ENCODE results near the gene UBAP2L.
"Not testable (repeated sequence)": the region's sequence is repeated elsewhere in the genome, so short reads cannot be mapped to it uniquely, and the experiment has no call there.

UBAP2L gene

GRCh38 chr1:154304664-154305337, 84.0 kb downstream of the UBAP2L start:
- peak overlapping the region; percentile 80 for H3K27ac Mint-ChIP-seq
- no peaks in the 10 kb centered on the region for H3K9me3 Mint-ChIP-seq
- H3K36me3 Mint-ChIP-seq (ENCODE audit: low read depth): no peaks in the 10 kb centered on the region
- H3K27me3 Mint-ChIP-seq: no peaks in the 10 kb centered on the region
- H3K4me3 Mint-ChIP-seq: no peak overlapping the region
- H3K4me1 Mint-ChIP-seq (ENCODE audit: low read depth): peaks cover 32% of the 10 kb centered on the region

- H3K27me3 Mint-ChIP-seq: no peaks in the 10 kb centered on the region
- peaks cover 32% of the 10 kb centered on the region for H3K4me1 Mint-ChIP-seq (ENCODE audit: low read depth)
- H3K4me3 Mint-ChIP-seq: no peak overlapping the region
- no peaks in the 10 kb centered on the region for H3K9me3 Mint-ChIP-seq
- no peak overlapping the region for H3K27ac Mint-ChIP-seq
- no peaks in the 10 kb centered on the region for H3K36me3 Mint-ChIP-seq (ENCODE audit: low read depth)
Observed at GRCh38 chr1:154306151-154306550, 85.4 kb downstream of the UBAP2L start.

- H3K36me3 Mint-ChIP-seq (ENCODE audit: low read depth); H3K9me3 Mint-ChIP-seq; H3K4me3 Mint-ChIP-seq; H3K27me3 Mint-ChIP-seq: not testable (repeated sequence)
- H3K27ac Mint-ChIP-seq: peak overlapping the region; percentile 3
- peaks cover 32% of the 10 kb centered on the region for H3K4me1 Mint-ChIP-seq (ENCODE audit: low read depth)
Observed at GRCh38 chr1:154307670-154308270, 87.0 kb downstream of the UBAP2L start.

GRCh38 chr1:154309136-154309535, 88.4 kb downstream of the UBAP2L start:
- not testable (repeated sequence) for H3K27me3 Mint-ChIP-seq; H3K4me3 Mint-ChIP-seq; H3K9me3 Mint-ChIP-seq; H3K36me3 Mint-ChIP-seq (ENCODE audit: low read depth); H3K27ac Mint-ChIP-seq
- peaks cover 32% of the 10 kb centered on the region for H3K4me1 Mint-ChIP-seq (ENCODE audit: low read depth)

- not testable (repeated sequence) for H3K4me3 Mint-ChIP-seq; H3K36me3 Mint-ChIP-seq (ENCODE audit: low read depth)
Observed at GRCh38 chr1:154312229-154313065, 91.7 kb downstream of the UBAP2L start.

GRCh38 chr1:154313066-154313356, 92.3 kb downstream of the UBAP2L start:
- Mint-ChIP-seq H3K4me3 (no peak overlapping the region), H3K9me3 (peaks cover 10% of the 10 kb centered on the region), H3K4me1 (ENCODE audit: low read depth) (peaks cover 5% of the 10 kb centered on the region), H3K36me3 (ENCODE audit: low read depth) (no peaks in the 10 kb centered on the region), H3K27ac (no peak overlapping the region), H3K27me3 (peaks cover 7% of the 10 kb centered on the region)

More at GRCh38 chr1:154312229-154313065, 91.7 kb downstream of the UBAP2L start:
- not testable (repeated sequence) for H3K9me3 Mint-ChIP-seq, H3K27me3 Mint-ChIP-seq, H3K27ac Mint-ChIP-seq
- H3K4me1 Mint-ChIP-seq (ENCODE audit: low read depth): peaks cover 11% of the 10 kb centered on the region

DNA sequence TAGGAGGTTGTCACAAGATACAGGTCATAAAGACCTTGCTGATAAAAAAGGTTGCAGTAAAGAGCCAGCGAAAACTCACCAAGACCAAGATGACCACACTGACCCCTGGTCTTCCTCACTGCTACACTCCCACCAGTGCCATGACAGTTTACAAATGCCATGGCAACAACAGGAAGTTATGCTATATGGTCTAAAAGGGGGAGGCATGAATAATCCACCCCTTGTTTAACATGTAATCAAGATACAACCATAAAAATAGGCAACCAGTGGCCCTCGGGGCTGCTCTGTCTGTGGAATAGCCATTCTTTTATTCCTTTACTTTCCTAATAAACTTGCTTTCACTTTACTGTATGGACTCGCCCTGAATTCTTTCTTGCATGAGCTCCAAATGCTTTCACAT, 93.5 kb downstream of the UBAP2L start:
- H3K9me3 Mint-ChIP-seq: peaks cover 13% of the 10 kb centered on the region

DNA sequence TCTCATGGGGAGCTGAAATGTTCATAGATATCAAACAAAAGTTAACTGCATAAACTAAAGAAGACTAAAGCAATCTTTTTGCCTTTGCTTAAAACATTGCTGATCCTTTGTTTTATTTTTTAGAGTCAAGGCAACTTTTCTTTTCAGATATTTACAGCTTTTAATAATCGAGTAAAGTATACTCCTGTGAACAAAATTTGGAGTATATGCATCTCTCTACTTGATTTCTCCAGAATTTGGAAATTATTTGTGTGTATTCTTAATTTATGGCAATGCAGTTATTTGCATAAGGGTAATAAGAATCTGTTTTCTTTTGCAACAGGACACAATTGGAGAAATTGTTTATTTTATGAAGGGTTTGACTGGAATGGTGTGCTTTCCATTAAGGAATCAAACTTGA, 95.9 kb downstream of the UBAP2L start:
- H3K36me3 Mint-ChIP-seq (ENCODE audit: low read depth): no peaks in the 10 kb centered on the region
- no peak overlapping the region for H3K4me3 Mint-ChIP-seq
- H3K4me1 Mint-ChIP-seq (ENCODE audit: low read depth): no peaks in the 10 kb centered on the region
- H3K27ac Mint-ChIP-seq: no peak overlapping the region
- H3K27me3 Mint-ChIP-seq: peaks cover 9% of the 10 kb centered on the region
- peaks cover 13% of the 10 kb centered on the region for H3K9me3 Mint-ChIP-seq

More for the DNA sequence above, 93.5 kb downstream of the UBAP2L start:
- H3K4me3 Mint-ChIP-seq; H3K4me1 Mint-ChIP-seq (ENCODE audit: low read depth); H3K27me3 Mint-ChIP-seq; H3K27ac Mint-ChIP-seq; H3K36me3 Mint-ChIP-seq (ENCODE audit: low read depth): not testable (repeated sequence)

DNA sequence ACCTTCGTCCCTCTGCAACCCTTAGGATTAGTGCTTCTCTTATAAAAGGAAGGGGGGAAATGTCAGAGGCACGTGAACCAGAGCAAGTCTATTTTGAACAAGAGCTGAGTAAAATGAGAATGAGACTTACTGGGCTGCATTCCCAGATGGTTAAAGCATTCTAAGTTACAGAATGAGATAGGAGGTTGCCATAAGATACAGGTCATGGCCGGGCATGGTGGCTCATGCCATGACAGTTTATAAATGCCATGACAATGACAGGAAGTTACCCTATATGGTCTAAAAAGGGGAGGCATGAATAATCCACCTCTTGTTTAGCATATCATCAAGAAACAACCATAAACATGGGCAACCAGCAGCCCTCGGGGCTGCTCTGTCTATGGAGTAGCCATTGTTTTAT, 97.6 kb downstream of the UBAP2L start:
- H3K4me3 Mint-ChIP-seq: no peak overlapping the region
- H3K4me1 Mint-ChIP-seq (ENCODE audit: low read depth): no peaks in the 10 kb centered on the region
- H3K36me3 Mint-ChIP-seq (ENCODE audit: low read depth): no peaks in the 10 kb centered on the region
- H3K27ac Mint-ChIP-seq: no peak overlapping the region
- peaks cover 9% of the 10 kb centered on the region for H3K27me3 Mint-ChIP-seq
- peaks cover 13% of the 10 kb centered on the region for H3K9me3 Mint-ChIP-seq

Measured in stimulated activated naive CD8-positive, alpha-beta T cell treated with anti-CD3 and anti-CD28 coated beads, Interleukin-15, Interleukin-2, amounts not matched to agents 100 ng/mL and 50 ng/mL, for 24 hours (primary cell).